Uterus (tissue), 2 donors: ENCODE results near the gene CEP85L.

Experiments
- POLR2A ChIP-seq, 2 donors: fragments of 450-650 bp; IDR thresholded peaks; one replicate each; pipeline ENCODE4 v1.6.1; 2016; ENCODE audit warnings: antibody characterized with exemption in 2 of 2, mild to moderate bottlenecking in 1 of 2, moderate library complexity in 1 of 2
- TF ChIP-seq, protein P1 (sequence below), 4 experiments: fragments of 200-600 bp in 2 of 4; fragments of 450-650 bp in 2 of 4; sonication (generic) in 2 of 4; IDR thresholded peaks; one replicate each; pipeline ENCODE4 v1.5.1; 2016 to 2019; ENCODE audit warnings: antibody characterized with exemption in 4 of 4, mild to moderate bottlenecking in 2 of 4, moderate library complexity in 1 of 4

- TF ChIP-seq, protein P1, sequence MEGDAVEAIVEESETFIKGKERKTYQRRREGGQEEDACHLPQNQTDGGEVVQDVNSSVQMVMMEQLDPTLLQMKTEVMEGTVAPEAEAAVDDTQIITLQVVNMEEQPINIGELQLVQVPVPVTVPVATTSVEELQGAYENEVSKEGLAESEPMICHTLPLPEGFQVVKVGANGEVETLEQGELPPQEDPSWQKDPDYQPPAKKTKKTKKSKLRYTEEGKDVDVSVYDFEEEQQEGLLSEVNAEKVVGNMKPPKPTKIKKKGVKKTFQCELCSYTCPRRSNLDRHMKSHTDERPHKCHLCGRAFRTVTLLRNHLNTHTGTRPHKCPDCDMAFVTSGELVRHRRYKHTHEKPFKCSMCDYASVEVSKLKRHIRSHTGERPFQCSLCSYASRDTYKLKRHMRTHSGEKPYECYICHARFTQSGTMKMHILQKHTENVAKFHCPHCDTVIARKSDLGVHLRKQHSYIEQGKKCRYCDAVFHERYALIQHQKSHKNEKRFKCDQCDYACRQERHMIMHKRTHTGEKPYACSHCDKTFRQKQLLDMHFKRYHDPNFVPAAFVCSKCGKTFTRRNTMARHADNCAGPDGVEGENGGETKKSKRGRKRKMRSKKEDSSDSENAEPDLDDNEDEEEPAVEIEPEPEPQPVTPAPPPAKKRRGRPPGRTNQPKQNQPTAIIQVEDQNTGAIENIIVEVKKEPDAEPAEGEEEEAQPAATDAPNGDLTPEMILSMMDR (IDR thresholded peaks at IDR 0.05) = no peak
- TF ChIP-seq POLR2A (IDR thresholded peaks at IDR 0.05) = no peak
These were observed 1.3 kb downstream of the CEP85L start for GRCh38 chr6:118649918-118650581.
